ENCODE measurements around the gene CRKL. TPM values are rescaled to one million over a fixed set of nuclear protein-coding genes. Genes with fewer than 3 reads are reported as not detected.
A peak's percentile ranks its signal among the peaks of the same experiment; 100 is the strongest.

The CRKL gene
- total and polyA plus RNA-seq, 2 of the 4 experiments (the other 2 are of a cell fraction) = 20.6 to 35.5 TPM

DNA sequence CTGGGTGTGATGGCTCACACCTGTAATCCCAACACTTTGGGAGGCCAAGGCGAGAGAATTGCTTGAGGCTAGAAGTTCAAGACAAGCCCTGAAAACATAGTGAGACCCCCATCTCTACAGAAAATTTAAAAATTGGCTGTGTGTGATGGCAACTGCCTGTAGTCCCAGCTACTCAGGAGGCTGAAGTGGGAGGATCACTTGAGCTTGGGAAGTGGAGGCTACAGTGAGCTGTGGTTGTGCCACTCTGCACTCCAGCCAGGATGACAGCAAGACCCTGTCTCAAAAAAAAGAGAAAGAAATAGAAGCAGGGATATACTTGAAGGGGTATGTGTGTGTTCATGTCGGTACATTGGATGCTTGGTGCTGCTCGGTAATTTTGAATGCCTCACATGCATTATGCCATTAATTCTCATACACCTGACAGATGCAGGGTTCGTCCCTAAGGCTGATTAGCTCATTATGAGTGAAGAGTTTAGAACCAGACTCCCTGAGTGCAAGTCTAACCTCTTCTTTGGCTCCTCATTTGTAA, 14.0 kb downstream of the CRKL start:
- Histone ChIP-seq H2AFZ (replicated peaks; ENCODE audit: low read length, poor library complexity) (no peak overlapping the region), H3K56ac (ENCODE audit: extremely low read depth, insufficient read depth, low read length) (no peak overlapping the region), H3K4me2 (ENCODE audit: low read depth, low read length) (no peak overlapping the region), H2AK5ac (ENCODE audit: low read depth, low read length) (no peak overlapping the region), H2BK120ac (ENCODE audit: low read depth, low read length) (no peak overlapping the region), H4K91ac (ENCODE audit: insufficient read depth, low read depth, low read length) (no peak overlapping the region), H4K8ac (ENCODE audit: low read depth in 2 of 2, low read length in 2 of 2) (no peak overlapping the region), H4K5ac (ENCODE audit: low read depth, low read length) (no peak overlapping the region), H3K9ac (ENCODE audit: low read depth, low read length) (no peak overlapping the region), H3K4me1 (ENCODE audit: control insufficient read depth, insufficient read depth, low read length) (peaks cover 3% of the 10 kb centered on the region), H4K20me1 (ENCODE audit: insufficient read depth, low read length) (peaks cover 96% of the 10 kb centered on the region), H3K4ac (ENCODE audit: low read depth, low read length) (no peak overlapping the region), H3K9me3 (ENCODE audit: control insufficient read depth, insufficient read depth, low read length) (no peaks in the 10 kb centered on the region), H3K36me3 (ENCODE audit: control insufficient read depth, insufficient read depth, low read length) (peaks cover 15% of the 10 kb centered on the region), H3K27ac (ENCODE audit: insufficient read depth, low read length) (no peak overlapping the region), H3K14ac (replicated peaks; ENCODE audit: low read depth, low read length) (no peak overlapping the region), H3K27me3 (ENCODE audit: control insufficient read depth, insufficient read depth, low read length) (no peaks in the 10 kb centered on the region), H2AK9ac (replicated peaks; ENCODE audit: low read depth, low read length, poor library complexity) (no peak overlapping the region), H3K9me1 (ENCODE audit: insufficient read depth, low read length) (peaks cover 20% of the 10 kb centered on the region), H2BK15ac (ENCODE audit: low read depth, low read length) (no peak overlapping the region), H3K79me1 (ENCODE audit: low read depth in 1 of 2, low read length in 2 of 2) (peaks cover 12 to 67% of the 10 kb centered on the region in 2 experiments), H2BK5ac (ENCODE audit: low read depth, low read length, poor library complexity, severe bottlenecking) (no peak overlapping the region), H3K4me3 (ENCODE audit: insufficient read depth, low read depth, low read length) (no peak overlapping the region), H3K23ac (ENCODE audit: low read depth, low read length) (peak overlapping the region; percentile 24; the same call in 1 of the 2 replicates), H2BK20ac (ENCODE audit: low read depth, low read length) (no peak overlapping the region), H3K18ac (ENCODE audit: low read depth, low read length) (no peak overlapping the region)
- POLR2A ChIA-PET (ENCODE audit: unreplicated experiment) = no interaction called here
- dilution Hi-C loops (cut with HindIII; ENCODE audit: low sequenced_read_pairs, unreplicated experiment) (no loop called here), in situ Hi-C loops (cut with MboI; ENCODE audit: low sequenced_read_pairs) (no loop called here), intact Hi-C loops (cut with micrococcal nuclease) (no loop called here)
- ATAC-seq (ENCODE audit: low read depth) (no peak), DNase-seq (no peak)
- no TSS peak for BruUV-seq (replicated peaks)
- TF ChIP-seq FOS (IDR thresholded peaks at IDR 0.05; ENCODE audit: low read depth, low read length) (no peak), NFE2L2 (IDR thresholded peaks at IDR 0.05; ENCODE audit: low read depth, low read length) (no peak), CEBPB (IDR thresholded peaks at IDR 0.05; ENCODE audit: low read depth, low read length) (no peak), POLR2A (IDR thresholded peaks at IDR 0.05; ENCODE audit: low read depth, low read length) (no peak), SMC3 (IDR thresholded peaks at IDR 0.05; ENCODE audit: low read depth, low read length) (no peak), MAZ (IDR thresholded peaks at IDR 0.05; ENCODE audit: borderline replicate concordance, low read depth, low read length) (no peak), MAFK (IDR thresholded peaks at IDR 0.05; ENCODE audit: low read depth, low read length) (no peak), RAD21 (IDR thresholded peaks at IDR 0.05; ENCODE audit: low read length) (no peak), CHD1 (IDR thresholded peaks at IDR 0.05; ENCODE audit: low read depth, low read length) (no peak), RFX5 (IDR thresholded peaks at IDR 0.05; ENCODE audit: low read depth, low read length) (no peak), MXI1 (IDR thresholded peaks at IDR 0.05; ENCODE audit: borderline replicate concordance, low read depth, low read length) (no peak)
- TF ChIP-seq, protein P1, sequence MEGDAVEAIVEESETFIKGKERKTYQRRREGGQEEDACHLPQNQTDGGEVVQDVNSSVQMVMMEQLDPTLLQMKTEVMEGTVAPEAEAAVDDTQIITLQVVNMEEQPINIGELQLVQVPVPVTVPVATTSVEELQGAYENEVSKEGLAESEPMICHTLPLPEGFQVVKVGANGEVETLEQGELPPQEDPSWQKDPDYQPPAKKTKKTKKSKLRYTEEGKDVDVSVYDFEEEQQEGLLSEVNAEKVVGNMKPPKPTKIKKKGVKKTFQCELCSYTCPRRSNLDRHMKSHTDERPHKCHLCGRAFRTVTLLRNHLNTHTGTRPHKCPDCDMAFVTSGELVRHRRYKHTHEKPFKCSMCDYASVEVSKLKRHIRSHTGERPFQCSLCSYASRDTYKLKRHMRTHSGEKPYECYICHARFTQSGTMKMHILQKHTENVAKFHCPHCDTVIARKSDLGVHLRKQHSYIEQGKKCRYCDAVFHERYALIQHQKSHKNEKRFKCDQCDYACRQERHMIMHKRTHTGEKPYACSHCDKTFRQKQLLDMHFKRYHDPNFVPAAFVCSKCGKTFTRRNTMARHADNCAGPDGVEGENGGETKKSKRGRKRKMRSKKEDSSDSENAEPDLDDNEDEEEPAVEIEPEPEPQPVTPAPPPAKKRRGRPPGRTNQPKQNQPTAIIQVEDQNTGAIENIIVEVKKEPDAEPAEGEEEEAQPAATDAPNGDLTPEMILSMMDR (conservative IDR thresholded peaks at IDR 0.05; ENCODE audit: low read depth, low read length) = no peak
- TF ChIP-seq, protein P2, sequence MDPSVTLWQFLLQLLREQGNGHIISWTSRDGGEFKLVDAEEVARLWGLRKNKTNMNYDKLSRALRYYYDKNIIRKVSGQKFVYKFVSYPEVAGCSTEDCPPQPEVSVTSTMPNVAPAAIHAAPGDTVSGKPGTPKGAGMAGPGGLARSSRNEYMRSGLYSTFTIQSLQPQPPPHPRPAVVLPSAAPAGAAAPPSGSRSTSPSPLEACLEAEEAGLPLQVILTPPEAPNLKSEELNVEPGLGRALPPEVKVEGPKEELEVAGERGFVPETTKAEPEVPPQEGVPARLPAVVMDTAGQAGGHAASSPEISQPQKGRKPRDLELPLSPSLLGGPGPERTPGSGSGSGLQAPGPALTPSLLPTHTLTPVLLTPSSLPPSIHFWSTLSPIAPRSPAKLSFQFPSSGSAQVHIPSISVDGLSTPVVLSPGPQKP (IDR thresholded peaks at IDR 0.05; ENCODE audit: borderline replicate concordance, low read depth, low read length) = no peak
- CTCF ChIA-PET = interaction anchor here (1.1 kb wide), 1 partner anchor 14 kb away, joined by 6 read pairs; the partner anchor contains the start of gene CRKL
- no CpG with 5 or more reads among the region's 4 CpGs for WGBS, 2 experiments (ENCODE audit: extremely low coverage in 2 of 2, insufficient read length in 1 of 2)

Measured in IMR-90 (cell line).